CD14-positive monocyte (primary cell): ENCODE results near the gene TULP1. TPM values are rescaled to one million over a fixed set of nuclear protein-coding genes. Genes with fewer than 3 reads are reported as not detected.
A peak's percentile ranks its signal among the peaks of the same experiment; 100 is the strongest.

Source experiments
- DNase-seq, 3 donors: peaks; one replicate each; pipeline ENCODE4 v3.0.0-alpha.2; 2011 to 2022
- H2AFZ ChIP-seq: 2 replicates; pipeline ENCODE4 v1.6.0; 2012; ENCODE audit warnings: mild to moderate bottlenecking, low read depth, low read length, inconsistent platforms; ENCODE audit not compliant: insufficient read depth, poor library complexity, severe bottlenecking
- H3K27ac ChIP-seq, 2 donors: 1 replicate in 1 of 2; 2 replicates in 1 of 2; pipeline ENCODE4 v1.5.1; 2012 to 2013; ENCODE audit warnings: low read length in 2 of 2, control low read depth in 1 of 2, inconsistent platforms in 1 of 2, low read depth in 1 of 2, mild to moderate bottlenecking in 1 of 2
- H3K27me3 ChIP-seq, 2 donors: one replicate each; pipeline versions ENCODE4 v1.6.0 to v1.6.1; 2011 to 2013; ENCODE audit warnings: low read length in 2 of 2; ENCODE audit not compliant: control insufficient read depth in 2 of 2, insufficient read depth in 2 of 2
- H3K36me3 ChIP-seq, 2 donors: replicated peaks in 1 of 2; 1 replicate in 1 of 2; 2 replicates in 1 of 2; pipeline versions ENCODE4 v1.5.1 to v1.6.1; 2012 to 2013; ENCODE audit warnings: low read length in 2 of 2, control low read depth in 1 of 2, inconsistent platforms in 1 of 2, mild to moderate bottlenecking in 1 of 2; ENCODE audit not compliant: insufficient read depth in 2 of 2, control insufficient read depth in 1 of 2
- H3K4me1 ChIP-seq, 2 donors: 1 replicate in 1 of 2; 2 replicates in 1 of 2; pipeline versions ENCODE4 v1.5.1 to v1.6.1; 2012 to 2013; ENCODE audit warnings: low read length in 2 of 2, control low read depth in 1 of 2, inconsistent platforms in 1 of 2, mild to moderate bottlenecking in 1 of 2, moderate library complexity in 1 of 2; ENCODE audit not compliant: insufficient read depth in 2 of 2, control insufficient read depth in 1 of 2
- H3K4me2 ChIP-seq: replicated peaks from 2 replicates; pipeline ENCODE3; 2012; ENCODE audit warnings: low read length, moderate library complexity, mild to moderate bottlenecking; ENCODE audit not compliant: poor library complexity, severe bottlenecking; ENCODE audit errors: extremely low read depth
- H3K4me3 ChIP-seq, 3 experiments: fragments of 200-600 bp in 1 of 3; sonication (generic) in 1 of 3; replicated peaks in 1 of 3; 1 replicate in 2 of 3; 2 replicates in 1 of 3; pipeline ENCODE4 v1.5.1; 2011 to 2013; ENCODE audit warnings: low read length in 3 of 3, mild to moderate bottlenecking in 3 of 3, control low read depth in 2 of 3, low read depth in 2 of 3, inconsistent platforms in 1 of 3, moderate library complexity in 1 of 3
- H3K79me2 ChIP-seq: 2 replicates; pipeline ENCODE4 v1.6.0; 2012; ENCODE audit warnings: mild to moderate bottlenecking, control low read depth, inconsistent platforms, low read length, moderate library complexity; ENCODE audit not compliant: insufficient read depth
- H3K9ac ChIP-seq: 2 replicates; pipeline ENCODE4 v1.6.0; 2017; ENCODE audit warnings: low read length, mild to moderate bottlenecking; ENCODE audit not compliant: insufficient read depth, poor library complexity, severe bottlenecking
- H3K9me3 ChIP-seq, 2 donors: replicated peaks in 1 of 2; 1 replicate in 1 of 2; 2 replicates in 1 of 2; pipeline versions ENCODE4 v1.5.1 to v1.6.1; 2012 to 2013; ENCODE audit warnings: low read length in 2 of 2, control low read depth in 1 of 2; ENCODE audit not compliant: control insufficient read depth in 1 of 2, insufficient read depth in 1 of 2
- H4K20me1 ChIP-seq: 2 replicates; pipeline ENCODE4 v1.6.0; 2012; ENCODE audit warnings: mild to moderate bottlenecking, low read length, control low read depth, moderate library complexity; ENCODE audit not compliant: insufficient read depth
- H3K27ac Mint-ChIP-seq, 7 donors: one replicate each; pipeline ENCODE4 v1.8.0; 2020; ENCODE audit warnings: mild to moderate bottlenecking in 7 of 7, mixed read lengths in 7 of 7, moderate library complexity in 6 of 7, inconsistent platforms in 2 of 7
- H3K27me3 Mint-ChIP-seq, 3 donors: one replicate each; pipeline ENCODE4 v1.8.0; 2021 to 2022; ENCODE audit warnings: low read depth in 3 of 3, mild to moderate bottlenecking in 3 of 3, mixed read lengths in 3 of 3, moderate library complexity in 3 of 3, inconsistent platforms in 1 of 3
- H3K36me3 Mint-ChIP-seq, 2 donors: one replicate each; pipeline ENCODE4 v1.8.0; 2020; ENCODE audit warnings: mixed read lengths in 2 of 2, inconsistent platforms in 1 of 2, mild to moderate bottlenecking in 1 of 2
- H3K4me1 Mint-ChIP-seq: one replicate; pipeline ENCODE4 v1.8.0; 2020; ENCODE audit warnings: mild to moderate bottlenecking, mixed read lengths
- H3K4me3 Mint-ChIP-seq, 2 donors: one replicate each; pipeline ENCODE4 v1.8.0; 2020; ENCODE audit warnings: mild to moderate bottlenecking in 2 of 2, mixed read lengths in 2 of 2, moderate library complexity in 1 of 2
- H3K9me3 Mint-ChIP-seq, 7 donors: one replicate each; pipeline ENCODE4 v1.8.0; 2020 to 2022; ENCODE audit warnings: mixed read lengths in 7 of 7, mild to moderate bottlenecking in 6 of 7, moderate library complexity in 6 of 7, inconsistent platforms in 2 of 7
- WGBS: methylation state at CpG from one replicate; pipeline ENCODE4 v1.1.5; 2013; ENCODE audit warnings: missing lambda C conversion rate; ENCODE audit not compliant: insufficient coverage; 5-methylcytosine and 5-hydroxymethylcytosine counted together
- intact Hi-C, 2 donors: fragments of 100-400 bp; cut with micrococcal nuclease; formaldehyde crosslinking; loops; one replicate each; pipeline versions ENCODE4 v1.15.0 to v1.15.1; 2023
- polyA plus RNA-seq, 3 donors: library from polyadenylated mRNA; depleted of rRNA in 1 of 3; unstranded in 2 of 3; stranded (reverse) in 1 of 3; fragments of 300-500 nt in 2 of 3; fragments of >200 nt in 1 of 3; fragmentation: Illumina TruSeq in 2 of 3; gene quantifications; 1 replicate in 2 of 3; 2 replicates in 1 of 3; pipeline ENCODE4 v1.2.3, GENCODE V29; 2012 to 2021
- TF ChIP-seq, protein P1 (sequence below): fragments of 200-600 bp; IDR thresholded peaks from one replicate; pipeline ENCODE4 v1.8.0; 2022; ENCODE audit warnings: antibody characterized with exemption, mild to moderate bottlenecking

TULP1 gene
- polyA plus RNA-seq, 3 donors, result not detected

DNA sequence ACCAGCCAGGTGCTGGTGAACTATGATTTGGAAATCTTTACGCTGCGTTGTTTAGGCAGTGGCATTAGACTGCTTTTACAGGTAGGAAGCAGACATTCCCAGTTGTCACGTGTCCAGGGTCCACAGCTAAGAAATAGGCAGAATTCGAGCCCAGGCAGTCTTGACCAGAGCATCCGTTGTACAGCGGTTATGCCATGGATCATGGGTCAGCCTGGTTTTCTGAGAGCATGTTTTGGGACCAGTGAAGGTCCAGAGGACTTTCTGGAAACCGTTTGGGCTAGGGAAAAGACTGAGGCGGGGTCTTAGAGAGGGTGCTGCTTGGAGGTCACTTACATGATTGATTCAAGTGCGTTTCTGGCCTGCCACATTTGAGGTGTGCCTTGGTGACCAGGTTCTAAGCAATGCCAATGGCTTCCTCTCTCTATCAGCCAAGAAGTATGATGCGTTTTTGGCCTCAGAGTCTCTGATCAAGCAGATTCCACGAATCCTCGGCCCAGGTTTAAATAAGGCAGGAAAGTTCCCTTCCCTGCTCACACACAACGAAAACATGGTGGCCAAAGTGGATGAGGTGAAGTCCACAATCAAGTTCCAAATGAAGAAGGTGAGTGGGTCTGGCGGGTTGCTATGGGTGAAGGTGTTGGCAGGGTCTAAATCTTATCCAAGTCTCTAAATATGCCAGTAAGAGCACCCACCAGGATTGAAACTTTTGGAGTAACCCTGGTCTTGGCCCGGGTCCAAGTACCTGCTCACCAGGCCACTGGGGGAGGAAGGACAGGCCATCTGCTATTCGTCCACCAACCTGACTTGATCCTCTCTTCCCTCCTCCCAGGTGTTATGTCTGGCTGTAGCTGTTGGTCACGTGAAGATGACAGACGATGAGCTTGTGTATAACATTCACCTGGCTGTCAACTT is 42.7 kb downstream of the TULP1 start:
- Histone ChIP-seq H3K27me3 (no peaks in the 10 kb centered on the region), H4K20me1 (peaks cover 51% of the 10 kb centered on the region), H3K27ac (peak overlapping the region in 1 of 2 donors; percentile 93), H3K9me3 (no peaks in the 10 kb centered on the region), H3K4me3 (peak overlapping the region; percentile 80 to 99 (median 92)), H3K4me2 (peak overlapping the region; percentile 99), H3K4me1 (peaks cover 23 to 30% of the 10 kb centered on the region in 2 donors), H2AFZ (no peak overlapping the region), H3K79me2 (peaks cover 29% of the 10 kb centered on the region), H3K9ac (peak overlapping the region; percentile 91), H3K36me3 (peaks cover 34 to 49% of the 10 kb centered on the region in 2 donors)
- 57% methylated on average over 10 of the region's 18 CpGs for WGBS
- peak overlapping the region; percentile 35 to 99 (median 96) for H3K27ac Mint-ChIP-seq
- no peak for DNase-seq
- peak overlapping the region; percentile 98 for H3K4me3 Mint-ChIP-seq
- TF ChIP-seq, protein P1, sequence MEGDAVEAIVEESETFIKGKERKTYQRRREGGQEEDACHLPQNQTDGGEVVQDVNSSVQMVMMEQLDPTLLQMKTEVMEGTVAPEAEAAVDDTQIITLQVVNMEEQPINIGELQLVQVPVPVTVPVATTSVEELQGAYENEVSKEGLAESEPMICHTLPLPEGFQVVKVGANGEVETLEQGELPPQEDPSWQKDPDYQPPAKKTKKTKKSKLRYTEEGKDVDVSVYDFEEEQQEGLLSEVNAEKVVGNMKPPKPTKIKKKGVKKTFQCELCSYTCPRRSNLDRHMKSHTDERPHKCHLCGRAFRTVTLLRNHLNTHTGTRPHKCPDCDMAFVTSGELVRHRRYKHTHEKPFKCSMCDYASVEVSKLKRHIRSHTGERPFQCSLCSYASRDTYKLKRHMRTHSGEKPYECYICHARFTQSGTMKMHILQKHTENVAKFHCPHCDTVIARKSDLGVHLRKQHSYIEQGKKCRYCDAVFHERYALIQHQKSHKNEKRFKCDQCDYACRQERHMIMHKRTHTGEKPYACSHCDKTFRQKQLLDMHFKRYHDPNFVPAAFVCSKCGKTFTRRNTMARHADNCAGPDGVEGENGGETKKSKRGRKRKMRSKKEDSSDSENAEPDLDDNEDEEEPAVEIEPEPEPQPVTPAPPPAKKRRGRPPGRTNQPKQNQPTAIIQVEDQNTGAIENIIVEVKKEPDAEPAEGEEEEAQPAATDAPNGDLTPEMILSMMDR, result no peak
- H3K36me3 Mint-ChIP-seq, result peaks cover 39 to 58% of the 10 kb centered on the region in 2 donors
- peaks cover 0 to 7% (median 0%) of the 10 kb centered on the region in 7 donors for H3K9me3 Mint-ChIP-seq
- intact Hi-C loops, result loop anchor here (5.0 kb wide), 2 partner anchors 128 to 173 kb away; partner anchors contain the start of genes DEF6 (in 2 of the 2) and PPARD (in 1 of the 2)
- peaks cover 37% of the 10 kb centered on the region for H3K4me1 Mint-ChIP-seq
- peaks cover 0 to 8% (median 5%) of the 10 kb centered on the region in 3 donors for H3K27me3 Mint-ChIP-seq

DNA sequence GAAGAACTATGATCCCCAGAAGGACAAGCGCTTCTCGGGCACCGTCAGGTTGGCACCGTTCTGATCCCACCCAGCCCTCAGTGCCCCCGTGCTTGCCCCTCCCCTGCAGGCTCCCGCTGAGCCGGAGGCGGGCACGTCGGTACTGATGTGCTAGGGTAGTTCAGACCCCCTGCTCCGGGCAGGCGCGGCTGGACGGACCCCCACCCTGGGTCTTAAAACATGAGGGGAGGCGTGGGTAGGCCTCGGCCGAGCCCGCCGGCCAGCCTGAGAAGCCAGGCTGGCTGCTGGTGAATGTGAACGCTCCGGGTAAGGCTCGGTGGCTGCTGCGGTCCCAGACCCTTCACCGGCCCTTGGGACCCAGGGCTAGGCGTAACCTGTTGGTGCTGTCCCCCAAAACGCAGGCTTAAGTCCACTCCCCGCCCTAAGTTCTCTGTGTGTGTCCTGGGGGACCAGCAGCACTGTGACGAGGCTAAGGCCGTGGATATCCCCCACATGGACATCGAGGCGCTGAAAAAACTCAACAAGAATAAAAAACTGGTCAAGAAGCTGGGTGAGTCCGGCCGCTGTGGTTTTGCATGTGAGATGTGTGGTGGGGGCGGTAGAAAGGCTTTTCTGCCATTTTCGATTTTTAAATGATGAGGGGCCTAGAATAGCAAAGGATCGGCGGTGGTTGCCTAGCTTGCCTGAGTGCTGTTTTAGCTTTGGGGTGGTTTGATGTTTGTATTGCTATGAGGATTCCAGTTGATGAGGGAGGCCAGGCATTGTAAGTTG is 43.5 kb downstream of the TULP1 start:
- peaks cover 41 to 53% of the 10 kb centered on the region in 2 donors for H3K36me3 Mint-ChIP-seq
- Histone ChIP-seq H3K4me3 (peak overlapping the region; percentile 80 to 99 (median 92)), H3K36me3 (peaks cover 34 to 43% of the 10 kb centered on the region in 2 donors), H3K4me1 (peaks cover 23 to 30% of the 10 kb centered on the region in 2 donors), H3K27ac (peak overlapping the region; percentile 92 to 93), H3K4me2 (peak overlapping the region; percentile 99), H2AFZ (peak overlapping the region; percentile 93), H3K9me3 (no peaks in the 10 kb centered on the region), H3K79me2 (peaks cover 29% of the 10 kb centered on the region), H4K20me1 (peaks cover 51% of the 10 kb centered on the region), H3K27me3 (no peaks in the 10 kb centered on the region), H3K9ac (peak overlapping the region; percentile 91)
- intact Hi-C loops, result loop anchor here (1.0 to 5.0 kb wide), 3 partner anchors 126 to 172 kb away; partner anchors contain the start of genes DEF6 (in 2 of the 2) and PPARD (in 1 of the 2)
- H3K4me3 Mint-ChIP-seq, result peak overlapping the region; percentile 98
- DNase-seq, result no peak
- H3K9me3 Mint-ChIP-seq, result peaks cover 0 to 7% (median 0%) of the 10 kb centered on the region in 7 donors
- peak overlapping the region; percentile 96 to 99 (median 98) for H3K27ac Mint-ChIP-seq
- TF ChIP-seq, protein P1, result no peak
- peaks cover 0 to 6% (median 2%) of the 10 kb centered on the region in 3 donors for H3K27me3 Mint-ChIP-seq
- 3% methylated on average over 30 of the region's 37 CpGs for WGBS
- peaks cover 37% of the 10 kb centered on the region for H3K4me1 Mint-ChIP-seq
